ENCODE measurements around the gene VSTM2L.

DNA sequence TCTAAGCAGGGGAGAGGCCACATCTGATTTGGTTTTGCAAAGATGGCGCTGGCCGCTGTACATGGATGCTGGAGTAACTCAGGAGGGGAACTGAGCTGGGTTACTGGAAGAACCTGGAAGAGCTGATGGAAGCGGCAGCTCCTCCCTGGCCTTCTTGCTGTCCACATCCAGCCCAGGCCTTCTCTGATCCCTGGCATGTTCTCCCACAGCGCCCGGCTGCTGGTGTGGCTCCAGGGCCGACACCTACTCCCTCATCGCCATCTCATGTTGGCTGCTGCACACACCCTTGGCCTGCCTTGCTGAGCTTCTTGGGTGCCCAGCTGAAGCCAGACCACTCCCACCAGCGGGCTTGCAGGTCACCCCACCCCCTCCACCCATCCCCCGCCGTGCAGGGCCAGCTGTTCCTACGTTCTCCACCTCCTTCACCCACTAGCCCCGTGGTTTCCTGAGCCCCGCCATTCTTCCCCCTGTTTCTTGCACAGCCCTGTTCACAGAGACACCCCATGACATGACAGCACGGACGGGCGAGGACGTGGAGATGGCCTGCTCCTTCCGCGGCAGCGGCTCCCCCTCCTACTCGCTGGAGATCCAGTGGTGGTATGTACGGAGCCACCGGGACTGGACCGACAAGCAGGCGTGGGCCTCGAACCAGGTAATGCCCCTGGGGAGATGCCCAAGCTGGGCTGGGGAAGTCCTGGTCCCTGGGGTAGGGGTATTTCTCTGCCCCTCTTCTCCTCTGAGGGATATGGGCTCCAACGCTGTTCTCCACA lies 28.4 kb downstream of the VSTM2L start:
- TF ChIP-seq, protein P1, sequence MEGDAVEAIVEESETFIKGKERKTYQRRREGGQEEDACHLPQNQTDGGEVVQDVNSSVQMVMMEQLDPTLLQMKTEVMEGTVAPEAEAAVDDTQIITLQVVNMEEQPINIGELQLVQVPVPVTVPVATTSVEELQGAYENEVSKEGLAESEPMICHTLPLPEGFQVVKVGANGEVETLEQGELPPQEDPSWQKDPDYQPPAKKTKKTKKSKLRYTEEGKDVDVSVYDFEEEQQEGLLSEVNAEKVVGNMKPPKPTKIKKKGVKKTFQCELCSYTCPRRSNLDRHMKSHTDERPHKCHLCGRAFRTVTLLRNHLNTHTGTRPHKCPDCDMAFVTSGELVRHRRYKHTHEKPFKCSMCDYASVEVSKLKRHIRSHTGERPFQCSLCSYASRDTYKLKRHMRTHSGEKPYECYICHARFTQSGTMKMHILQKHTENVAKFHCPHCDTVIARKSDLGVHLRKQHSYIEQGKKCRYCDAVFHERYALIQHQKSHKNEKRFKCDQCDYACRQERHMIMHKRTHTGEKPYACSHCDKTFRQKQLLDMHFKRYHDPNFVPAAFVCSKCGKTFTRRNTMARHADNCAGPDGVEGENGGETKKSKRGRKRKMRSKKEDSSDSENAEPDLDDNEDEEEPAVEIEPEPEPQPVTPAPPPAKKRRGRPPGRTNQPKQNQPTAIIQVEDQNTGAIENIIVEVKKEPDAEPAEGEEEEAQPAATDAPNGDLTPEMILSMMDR (conservative IDR thresholded peaks at IDR 0.05 in 1 of 2, IDR thresholded peaks at IDR 0.05 in 1 of 2; ENCODE audit: low read depth in 1 of 2, low read length in 2 of 2) = no peak
- TF ChIP-seq EZH2 (IDR thresholded peaks at IDR 0.05; ENCODE audit: low read length, missing control alignments) = no peak

All from fibroblast of lung (primary cell).